Stomach (tissue), 9 donors: Measurements from ENCODE around the gene SPART. TPM values are rescaled to one million over a fixed set of nuclear protein-coding genes. Genes with fewer than 3 reads are reported as not detected.
A peak's percentile ranks its signal among the peaks of the same experiment; 100 is the strongest.

Experiments used
- DNase-seq, 2 donors: peaks; one replicate each; pipeline versions ENCODE4 v3.0.0 to v3.0.0-alpha.2; 2013 to 2019
- H3K27ac ChIP-seq, 5 donors: fragments of 200-600 bp in 4 of 5; sonication (generic) in 4 of 5; one replicate each; pipeline ENCODE4 v1.5.1; 2013 to 2019; ENCODE audit warnings: mild to moderate bottlenecking in 1 of 5, moderate library complexity in 1 of 5
- H3K27me3 ChIP-seq, 3 donors: fragments of 200-600 bp; sonication (generic); one replicate each; pipeline ENCODE4 v1.5.1; 2017 to 2019; ENCODE audit warnings: mixed run types in 1 of 3
- H3K36me3 ChIP-seq, 4 donors: fragments of 200-600 bp; sonication (generic); 1 replicate in 3 of 4; 2 replicates in 1 of 4; pipeline ENCODE4 v1.5.1; 2016 to 2019
- H3K4me1 ChIP-seq, 4 donors: fragments of 200-600 bp; sonication (generic); one replicate each; pipeline ENCODE4 v1.5.1; 2016 to 2019
- H3K4me3 ChIP-seq, 4 donors: fragments of 200-600 bp; sonication (generic) in 3 of 4; one replicate each; pipeline ENCODE4 v1.5.1; 2016 to 2019; ENCODE audit warnings: mild to moderate bottlenecking in 1 of 4
- H3K9me3 ChIP-seq, 4 donors: fragments of 200-600 bp; sonication (generic); one replicate each; pipeline ENCODE4 v1.5.1; 2016 to 2019
- CTCF ChIP-seq, 7 experiments: fragments of 450-650 bp in 4 of 7; fragments of 200-600 bp in 3 of 7; sonication (generic) in 3 of 7; IDR thresholded peaks; one replicate each; pipeline ENCODE4 v1.5.1; 2016 to 2019; ENCODE audit warnings: antibody characterized with exemption in 7 of 7, control low read depth in 2 of 7, mild to moderate bottlenecking in 1 of 7
- EP300 ChIP-seq: sonication (generic); formaldehyde crosslinking; IDR thresholded peaks from one replicate; pipeline ENCODE4 v1.6.1; 2017; ENCODE audit warnings: antibody characterized with exemption
- POLR2A ChIP-seq, 4 donors: fragments of 450-650 bp; IDR thresholded peaks; one replicate each; pipeline ENCODE4 v1.6.1; 2016; ENCODE audit warnings: antibody characterized with exemption in 4 of 4, control low read depth in 2 of 4, mild to moderate bottlenecking in 1 of 4, moderate library complexity in 1 of 4
- POLR2AphosphoS5 ChIP-seq, 3 donors: sonication (generic); formaldehyde crosslinking; IDR thresholded peaks; one replicate each; pipeline ENCODE4 v1.6.1; 2016; ENCODE audit warnings: antibody characterized with exemption in 3 of 3
- WGBS, 5 donors: extraction: QIAGEN DNeasy Blood & Tissue Kit in 3 of 5; methylation state at CpG; one replicate each; pipeline versions ENCODE4 v1.1.5 to v1.1.7; 2013 to 2018; 5-methylcytosine and 5-hydroxymethylcytosine counted together
- intact Hi-C: fragments of 100-400 bp; cut with DNase I; formaldehyde crosslinking; loops from one replicate; pipeline ENCODE4 v1.15.1; 2023; ENCODE audit warnings: low total_unique reads
- polyA plus RNA-seq, 3 donors: library from polyadenylated mRNA; stranded (reverse); fragments of 200-250 nt; gene quantifications; one replicate each; pipeline ENCODE4 v1.2.3, GENCODE V29; 2013
- total RNA-seq, 5 donors: library from RNA; depleted of rRNA; stranded (reverse); fragments of >200 nt; gene quantifications; one replicate each; pipeline versions ENCODE4 v1.1.0 to v1.2.3, GENCODE V29; 2014 to 2016
- donor health status: healthy with polysubstance abuse.
- donor health status: Bipolar disorder and iron deficiency.
- donor health status: healthy.

SPART gene
- total and polyA plus RNA-seq, 8 donors, result 6.1 to 121 (median 20.9) TPM

- Histone ChIP-seq H3K4me3 (no peak overlapping the region), H3K4me1 (no peaks in the 10 kb centered on the region), H3K36me3 (no peaks in the 10 kb centered on the region), H3K27me3 (no peaks in the 10 kb centered on the region), H3K9me3 (no peaks in the 10 kb centered on the region), H3K27ac (no peak overlapping the region)
- TF ChIP-seq EP300 (no peak), POLR2A (IDR thresholded peaks at IDR 0.05) (no peak), CTCF (IDR thresholded peaks at IDR 0.05) (no peak), POLR2AphosphoS5 (IDR thresholded peaks at IDR 0.05) (no peak)
- 82 to 92% (median 87%) methylated on average over 6 of the region's 6 CpGs for WGBS, 5 donors
- no peak for DNase-seq
- intact Hi-C loops, result no loop called here
Observed at GRCh38 chr13:36370108-36370429, 23.9 kb upstream of the SPART start.

GRCh38 chr13:36369268-36370107 lies 23.3 kb upstream of the SPART start:
- 67 to 76% (median 71%) methylated on average over 8 of the region's 8 CpGs for WGBS, 5 donors
- TF ChIP-seq POLR2AphosphoS5 (IDR thresholded peaks at IDR 0.05), result no peak
- TF ChIP-seq CTCF (IDR thresholded peaks at IDR 0.05), result no peak
- TF ChIP-seq POLR2A (IDR thresholded peaks at IDR 0.05), result no peak
- TF ChIP-seq EP300, result no peak
- DNase-seq, result peak in 1 of 2 donors; percentile 22
- no peak overlapping the region for H3K4me3 ChIP-seq
- no peak overlapping the region for H3K27ac ChIP-seq
- no peaks in the 10 kb centered on the region for H3K4me1 ChIP-seq
- intact Hi-C loops, result no loop called here
- H3K36me3 ChIP-seq, result no peaks in the 10 kb centered on the region
- H3K9me3 ChIP-seq, result no peaks in the 10 kb centered on the region
- H3K27me3 ChIP-seq, result no peaks in the 10 kb centered on the region

GRCh38 chr13:36366031-36366430 lies 19.8 kb upstream of the SPART start:
- Histone ChIP-seq H3K4me1 (no peaks in the 10 kb centered on the region), H3K4me3 (no peak overlapping the region), H3K9me3 (no peaks in the 10 kb centered on the region), H3K27ac (no peak overlapping the region), H3K27me3 (no peaks in the 10 kb centered on the region), H3K36me3 (no peaks in the 10 kb centered on the region)
- WGBS, 5 donors, result 71 to 94% (median 73%) methylated on average over 3 to 4 of the region's 4 CpGs
- intact Hi-C loops, result no loop called here
- no peak for TF ChIP-seq POLR2A (IDR thresholded peaks at IDR 0.05)
- DNase-seq, result no peak

GRCh38 chr13:36363366-36363863 lies 17.2 kb upstream of the SPART start:
- no peak overlapping the region for H3K4me3 ChIP-seq
- no peaks in the 10 kb centered on the region for H3K4me1 ChIP-seq
- 75 to 87% (median 86%) methylated on average over 3 of the region's 3 CpGs for WGBS, 5 donors
- intact Hi-C loops, result no loop called here
- H3K36me3 ChIP-seq, result no peaks in the 10 kb centered on the region
- no peaks in the 10 kb centered on the region for H3K9me3 ChIP-seq
- H3K27me3 ChIP-seq, result no peaks in the 10 kb centered on the region
- no peak overlapping the region for H3K27ac ChIP-seq
- TF ChIP-seq POLR2A (IDR thresholded peaks at IDR 0.05) (no peak), POLR2AphosphoS5 (IDR thresholded peaks at IDR 0.05) (no peak), EP300 (no peak), CTCF (IDR thresholded peaks at IDR 0.05) (no peak)
- no peak for DNase-seq

GRCh38 chr13:36362914-36363313 lies 16.7 kb upstream of the SPART start:
- H3K4me3 ChIP-seq, result no peak overlapping the region
- H3K27ac ChIP-seq, result no peak overlapping the region
- no peaks in the 10 kb centered on the region for H3K27me3 ChIP-seq
- WGBS, 5 donors, result 63 to 70% (median 64%) methylated on average over 3 of the region's 3 CpGs
- no peaks in the 10 kb centered on the region for H3K4me1 ChIP-seq
- no peaks in the 10 kb centered on the region for H3K36me3 ChIP-seq
- intact Hi-C loops, result no loop called here
- H3K9me3 ChIP-seq, result no peaks in the 10 kb centered on the region
- no peak for DNase-seq
- TF ChIP-seq CTCF (IDR thresholded peaks at IDR 0.05), result no peak
